K562 (cell line): ENCODE measurements around the gene TP53BP1. TPM values are rescaled to one million over a fixed set of nuclear protein-coding genes. Genes with fewer than 3 reads are reported as not detected.
A peak's percentile ranks its signal among the peaks of the same experiment; 100 is the strongest.

ENCODE experiments used
- AFF4 ChIP-seq: sonication (generic); formaldehyde crosslinking; IDR thresholded peaks from 2 replicates; pipeline ENCODE4 v1.8.0; 2023; ENCODE audit warnings: mild to moderate bottlenecking, missing genetic modification reagents
- EP400 ChIP-seq: fragments of 450-650 bp; IDR thresholded peaks from 2 replicates; pipeline ENCODE4 v1.6.1; 2017; ENCODE audit warnings: antibody characterized with exemption, mild to moderate bottlenecking, moderate library complexity
- HBP1 ChIP-seq: fragments of 450-650 bp; formaldehyde crosslinking; IDR thresholded peaks from 2 replicates; pipeline ENCODE4 v1.4.0; 2022; ENCODE audit warnings: missing genetic modification characterization
- HLTF ChIP-seq: fragments of 450-650 bp; IDR thresholded peaks from 2 replicates; pipeline ENCODE4 v1.6.1; 2016
- MCM5 ChIP-seq: fragments of 450-650 bp; IDR thresholded peaks from 2 replicates; pipeline ENCODE4 v1.6.1; 2016; ENCODE audit warnings: low read depth
- POLR2A ChIP-seq: fragments of 450-650 bp; conservative IDR thresholded peaks from 2 replicates; pipeline ENCODE4 v1.6.1; 2016
- SIN3B ChIP-seq: fragments of 450-650 bp; IDR thresholded peaks from 2 replicates; pipeline ENCODE4 v1.6.1; 2017; ENCODE audit warnings: low read depth, mild to moderate bottlenecking, moderate library complexity
- SMARCB1 ChIP-seq: IDR thresholded peaks from 2 replicates; pipeline ENCODE4 v1.6.1; 2011; ENCODE audit warnings: improper control_type of control experiment, low read depth; ENCODE audit not compliant: insufficient read length
- STAT5B ChIP-seq: fragments of 250-450 bp; sonication (Bioruptor Pico); IDR thresholded peaks from 2 replicates; pipeline ENCODE4 v1.8.0; 2021; ENCODE audit warnings: mild to moderate bottlenecking, inconsistent platforms
- TCF15 ChIP-seq: fragments of 250-450 bp; sonication (Bioruptor Pico); IDR thresholded peaks from 2 replicates; pipeline ENCODE4 v1.8.0; 2022; ENCODE audit warnings: moderate library complexity, mild to moderate bottlenecking, inconsistent platforms
- TRIM24 ChIP-seq, 2 experiments: fragments of 450-650 bp; IDR thresholded peaks; 2 replicates each; pipeline ENCODE4 v1.6.1; 2016
- TSHZ1 ChIP-seq: fragments of 250-450 bp; sonication (Bioruptor Pico); IDR thresholded peaks from 2 replicates; pipeline ENCODE4 v1.4.0; 2020; ENCODE audit warnings: mild to moderate bottlenecking, moderate library complexity
- ZNF3 ChIP-seq: fragments of 250-450 bp; sonication (Bioruptor Pico); IDR thresholded peaks from 2 replicates; pipeline ENCODE4 v1.5.0; 2021; ENCODE audit warnings: mild to moderate bottlenecking, moderate library complexity
- ZNF316 ChIP-seq: fragments of 450-650 bp; IDR thresholded peaks from 2 replicates; pipeline ENCODE4 v1.6.1; 2016
- ZNF518B ChIP-seq: fragments of 250-450 bp; sonication (Bioruptor Pico); IDR thresholded peaks from 2 replicates; pipeline ENCODE4 v1.5.0; 2021; ENCODE audit warnings: mild to moderate bottlenecking, moderate library complexity
- ZNF785 ChIP-seq: fragments of 250-450 bp; sonication (Bioruptor Pico); IDR thresholded peaks from 2 replicates; pipeline ENCODE4 v1.4.0; 2020; ENCODE audit warnings: mild to moderate bottlenecking
- polyA plus RNA-seq, 8 experiments: library from polyadenylated mRNA; depleted of rRNA in 4 of 8; stranded (reverse) in 5 of 8; unstranded in 3 of 8; fragments of >200 nt; fragmentation: Nextera tagmentation in 2 of 8; fragmentation: Illumina TruSeq in 1 of 8; extraction: Ambion mirVana in 2 of 8; extraction: Trizol in 1 of 8; gene quantifications; 2 replicates each; pipeline versions ENCODE4 v1.2.1 to v1.2.3, GENCODE V29; 2011 to 2014; ENCODE audit warnings: inconsistent platforms in 1 of 8, missing spikeins in 1 of 8
- total RNA-seq, 7 experiments: library from RNA; depleted of rRNA in 6 of 7; stranded (reverse); fragments of >200 nt in 6 of 7; fragmentation: Illumina TruSeq in 2 of 7; extraction: Trizol in 2 of 7; gene quantifications; 2 replicates each; pipeline versions ENCODE4 v1.2.1 to v1.2.3, GENCODE V29; 2011 to 2021; ENCODE audit warnings: low replicate concordance in 1 of 7

The TP53BP1 gene
- total and polyA plus RNA-seq, 9 of the 15 experiments (the other 6 are each of a cell fraction or from before 2014, with no cell fraction given) = 5.7 to 63.3 (median 30.9) TPM

- peak; percentile 71; the same call in 1 of the 2 replicates for TF ChIP-seq HBP1 (CRISPR knock-in tag)
- TF ChIP-seq ZNF316 = no peak; the same call in 1 of the 2 replicates
- TF ChIP-seq EP400 = peak; percentile 87
- TF ChIP-seq POLR2A = peak; percentile 86
- no peak for TF ChIP-seq SIN3B
- TF ChIP-seq AFF4 (CRISPR knock-in tag) = no peak
- TF ChIP-seq STAT5B (CRISPR knock-in tag) = no peak
- TF ChIP-seq ZNF3 (CRISPR knock-in tag) = no peak
- peak; percentile 89; the same call in 1 of the 2 replicates for TF ChIP-seq HLTF
- no peak for TF ChIP-seq ZNF518B (CRISPR knock-in tag)
- no peak for TF ChIP-seq SMARCB1
- no peak for TF ChIP-seq MCM5
- TF ChIP-seq TRIM24 (IDR thresholded peaks at IDR 0.05) = 0 out of 4 replicates have a peak, but pooled peaks of 1 of the 2 experiments have one; percentile 13
- no peak for TF ChIP-seq TCF15
- no peak for TF ChIP-seq TSHZ1 (CRISPR knock-in tag)
- no peak for TF ChIP-seq ZNF785 (CRISPR knock-in tag)
Measured at GRCh38 chr15:43510200-43511011, 17.4 kb upstream of the TP53BP1 start (continued).
